Spleen (tissue), 11 donors: Measurements from ENCODE around the gene ARID3B. TPM values are rescaled to one million over a fixed set of nuclear protein-coding genes. Genes with fewer than 3 reads are reported as not detected.

Source experiments
- DNase-seq: peaks from one replicate; pipeline ENCODE4 v3.0.0-alpha.2; 2020
- H3K27ac ChIP-seq, 8 donors: fragments of 200-600 bp; sonication (generic) in 7 of 8; 1 replicate in 4 of 8; 2 replicates in 4 of 8; pipeline versions ENCODE4 v1.5.0 to v1.8.0; 2016 to 2021; ENCODE audit warnings: inconsistent platforms in 4 of 8, mild to moderate bottlenecking in 4 of 8, moderate library complexity in 1 of 8
- H3K27me3 ChIP-seq, 7 donors: fragments of 200-600 bp; sonication (generic) in 6 of 7; replicated peaks in 1 of 7; 1 replicate in 4 of 7; 2 replicates in 3 of 7; pipeline versions ENCODE4 v1.5.0 to v1.8.0; 2016 to 2021; ENCODE audit warnings: inconsistent platforms in 3 of 7, mild to moderate bottlenecking in 1 of 7
- H3K36me3 ChIP-seq, 6 donors: fragments of 200-600 bp; sonication (generic) in 5 of 6; 1 replicate in 4 of 6; 2 replicates in 2 of 6; pipeline versions ENCODE4 v1.5.0 to v1.8.0; 2016 to 2021; ENCODE audit warnings: inconsistent platforms in 2 of 6
- H3K4me1 ChIP-seq, 6 donors: fragments of 200-600 bp; sonication (generic) in 5 of 6; 1 replicate in 3 of 6; 2 replicates in 3 of 6; pipeline versions ENCODE4 v1.5.0 to v1.8.0; 2016 to 2021; ENCODE audit warnings: inconsistent platforms in 3 of 6
- H3K4me3 ChIP-seq, 8 donors: fragments of 200-600 bp; sonication (generic) in 7 of 8; 1 replicate in 4 of 8; 2 replicates in 4 of 8; pipeline versions ENCODE4 v1.5.0 to v1.8.0; 2016 to 2021; ENCODE audit warnings: inconsistent platforms in 4 of 8, mild to moderate bottlenecking in 4 of 8, moderate library complexity in 2 of 8
- H3K9me3 ChIP-seq, 8 donors: fragments of 200-600 bp; sonication (generic) in 7 of 8; 1 replicate in 4 of 8; 2 replicates in 4 of 8; pipeline versions ENCODE4 v1.5.0 to v1.8.0; 2016 to 2021; ENCODE audit warnings: inconsistent platforms in 4 of 8
- POLR2A ChIP-seq, 3 donors: fragments of 450-650 bp; IDR thresholded peaks; one replicate each; pipeline ENCODE4 v1.5.1; 2017; ENCODE audit warnings: antibody characterized with exemption in 3 of 3, mild to moderate bottlenecking in 1 of 3
- POLR2AphosphoS5 ChIP-seq, 3 donors: sonication (generic); formaldehyde crosslinking; IDR thresholded peaks; one replicate each; pipeline ENCODE4 v1.5.1; 2017; ENCODE audit warnings: antibody characterized with exemption in 3 of 3
- WGBS, 5 donors: extraction: QIAGEN DNeasy Blood & Tissue Kit in 3 of 5; methylation state at CpG; one replicate each; pipeline versions ENCODE4 v1.1.5 to v1.1.7; 2013 to 2018; 5-methylcytosine and 5-hydroxymethylcytosine counted together
- intact Hi-C: fragments of 100-400 bp; cut with DNase I; formaldehyde crosslinking; loops from one replicate; pipeline ENCODE4 v1.15.0; 2023; ENCODE audit warnings: low total_unique reads
- polyA plus RNA-seq, 3 donors: library from polyadenylated mRNA; stranded (reverse); fragments of 200-250 nt; gene quantifications; one replicate each; pipeline ENCODE4 v1.2.1, GENCODE V29; 2013
- total RNA-seq, 7 donors: library from RNA; depleted of rRNA in 3 of 7; stranded (reverse); fragments of >200 nt in 3 of 7; fragmentation: NEBNext Ultra II Directional in 4 of 7; extraction: Animal tissue kit (Norgen Biotek cat#: 25700) in 4 of 7; gene quantifications; one replicate each; pipeline versions ENCODE4 v1.1.0 to v1.2.1, GENCODE V29; 2016 to 2021
- TF ChIP-seq, protein P1 (sequence below), 11 experiments: fragments of 200-600 bp in 7 of 11; fragments of 450-650 bp in 4 of 11; sonication (generic) in 4 of 11; IDR thresholded peaks in 8 of 11; conservative IDR thresholded peaks in 3 of 11; 1 replicate in 7 of 11; 2 replicates in 4 of 11; pipeline versions ENCODE4 v1.4.0 to v1.8.0; 2016 to 2021; ENCODE audit warnings: antibody characterized with exemption in 11 of 11, inconsistent platforms in 4 of 11, mild to moderate bottlenecking in 1 of 11
- donor health status: healthy with polysubstance abuse.
- donor health status: DM: no; HTN: no; CAD: no; lungs with moderate emphysema.
- donor health status: DM: no; HTN: no; CAD: no.
- donor health status: Bipolar disorder and iron deficiency.
- donor health status: healthy.
- donor health status: DM: no; HTN: no; CAD: no.
- donor health status: DM: yes; HTN: yes; CAD: no.

The ARID3B gene
- total and polyA plus RNA-seq, 10 donors = 3.5 to 25.2 (median 15.6) TPM

DNA sequence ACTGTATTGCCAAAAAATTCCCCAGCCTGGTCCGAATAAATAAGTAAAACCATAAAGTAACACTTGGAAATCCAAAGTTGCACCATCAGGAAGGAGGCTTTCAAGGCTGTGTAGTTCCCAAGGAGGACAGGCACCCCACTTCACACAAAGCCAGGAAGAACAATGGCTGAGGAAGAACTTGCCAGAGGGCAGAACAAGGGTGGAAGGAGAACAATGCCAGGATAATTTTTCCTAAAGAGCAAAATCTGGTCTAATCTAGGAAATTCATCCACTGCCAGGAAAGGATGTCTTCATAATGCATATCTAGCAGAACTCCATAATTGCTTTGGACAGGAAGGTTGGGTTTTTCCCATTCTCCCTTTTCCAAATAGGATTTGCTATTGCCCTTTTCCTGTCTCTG, 15.7 kb upstream of the ARID3B start:
- DNase-seq = no peak
- TF ChIP-seq POLR2A (IDR thresholded peaks at IDR 0.05) = no peak
- TF ChIP-seq, protein P1, sequence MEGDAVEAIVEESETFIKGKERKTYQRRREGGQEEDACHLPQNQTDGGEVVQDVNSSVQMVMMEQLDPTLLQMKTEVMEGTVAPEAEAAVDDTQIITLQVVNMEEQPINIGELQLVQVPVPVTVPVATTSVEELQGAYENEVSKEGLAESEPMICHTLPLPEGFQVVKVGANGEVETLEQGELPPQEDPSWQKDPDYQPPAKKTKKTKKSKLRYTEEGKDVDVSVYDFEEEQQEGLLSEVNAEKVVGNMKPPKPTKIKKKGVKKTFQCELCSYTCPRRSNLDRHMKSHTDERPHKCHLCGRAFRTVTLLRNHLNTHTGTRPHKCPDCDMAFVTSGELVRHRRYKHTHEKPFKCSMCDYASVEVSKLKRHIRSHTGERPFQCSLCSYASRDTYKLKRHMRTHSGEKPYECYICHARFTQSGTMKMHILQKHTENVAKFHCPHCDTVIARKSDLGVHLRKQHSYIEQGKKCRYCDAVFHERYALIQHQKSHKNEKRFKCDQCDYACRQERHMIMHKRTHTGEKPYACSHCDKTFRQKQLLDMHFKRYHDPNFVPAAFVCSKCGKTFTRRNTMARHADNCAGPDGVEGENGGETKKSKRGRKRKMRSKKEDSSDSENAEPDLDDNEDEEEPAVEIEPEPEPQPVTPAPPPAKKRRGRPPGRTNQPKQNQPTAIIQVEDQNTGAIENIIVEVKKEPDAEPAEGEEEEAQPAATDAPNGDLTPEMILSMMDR (IDR thresholded peaks at IDR 0.05 in 8 of 11, conservative IDR thresholded peaks at IDR 0.05 in 3 of 11) = no peak
- TF ChIP-seq POLR2AphosphoS5 (IDR thresholded peaks at IDR 0.05) = no peak
- intact Hi-C loops = no loop called here
- WGBS, 5 donors = 57 to 73% (median 67%) methylated on average over 1 of the region's 1 CpG
- Histone ChIP-seq H3K4me1 (no peaks in the 10 kb centered on the region), H3K9me3 (no peaks in the 10 kb centered on the region), H3K27ac (no peak overlapping the region), H3K4me3 (no peak overlapping the region), H3K27me3 (no peaks in the 10 kb centered on the region), H3K36me3 (no peaks in the 10 kb centered on the region)

DNA sequence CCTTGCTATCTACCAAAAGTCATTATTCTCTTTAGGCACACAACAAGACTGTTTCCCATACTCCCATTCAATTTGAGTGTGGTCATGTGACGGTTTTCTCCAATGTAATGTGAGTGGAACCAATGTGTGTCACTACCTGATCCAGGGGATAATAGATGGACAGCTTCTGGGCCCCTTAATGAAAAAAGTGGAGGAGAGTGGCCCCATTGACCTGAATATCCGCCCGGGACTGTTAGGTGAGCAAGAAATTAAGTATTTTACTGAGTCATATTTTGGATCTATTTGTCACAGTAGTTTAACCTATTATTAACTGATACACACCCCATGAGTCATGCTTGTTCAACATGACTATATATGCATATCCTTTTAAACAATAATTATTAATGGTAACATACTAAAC, 15.1 kb upstream of the ARID3B start:
- Histone ChIP-seq H3K36me3 (no peaks in the 10 kb centered on the region), H3K4me1 (no peaks in the 10 kb centered on the region), H3K4me3 (no peak overlapping the region), H3K27ac (no peak overlapping the region), H3K9me3 (no peaks in the 10 kb centered on the region), H3K27me3 (no peaks in the 10 kb centered on the region)
- 84 to 91% (median 86%) methylated on average over 3 of the region's 3 CpGs for WGBS, 5 donors
- intact Hi-C loops = no loop called here
- TF ChIP-seq POLR2A (IDR thresholded peaks at IDR 0.05) (no peak), POLR2AphosphoS5 (IDR thresholded peaks at IDR 0.05) (no peak)
- TF ChIP-seq, protein P1 (IDR thresholded peaks at IDR 0.05 in 8 of 11, conservative IDR thresholded peaks at IDR 0.05 in 3 of 11) = no peak
- DNase-seq = no peak

DNA sequence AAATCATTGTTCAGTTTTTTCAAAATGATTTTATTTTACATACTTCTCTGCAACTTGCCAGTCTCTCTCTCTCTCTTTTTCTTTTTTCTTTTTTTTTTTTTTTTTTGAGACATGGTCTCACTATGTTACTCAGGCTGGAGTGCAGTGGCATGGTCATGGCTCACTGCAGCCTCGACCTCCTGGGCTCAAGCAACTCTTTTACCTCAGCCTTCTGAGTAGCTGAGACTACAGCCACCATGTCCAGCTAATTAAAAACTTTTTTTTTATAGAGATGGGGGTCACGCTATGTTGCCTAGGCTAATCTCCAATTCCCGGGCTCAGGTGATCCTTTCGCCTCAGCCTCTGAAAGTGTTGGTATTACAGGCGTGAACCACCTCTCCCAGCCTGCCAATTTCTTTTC, 12.1 kb upstream of the ARID3B start:
- DNase-seq = no peak
- 89 to 94% (median 92%) methylated on average over 5 of the region's 5 CpGs for WGBS, 5 donors
- no peak overlapping the region for H3K4me3 ChIP-seq
- no peaks in the 10 kb centered on the region for H3K36me3 ChIP-seq
- no peaks in the 10 kb centered on the region for H3K9me3 ChIP-seq
- no peak for TF ChIP-seq POLR2A (IDR thresholded peaks at IDR 0.05)
- H3K27me3 ChIP-seq = no peaks in the 10 kb centered on the region
- no peak overlapping the region for H3K27ac ChIP-seq
- H3K4me1 ChIP-seq = no peaks in the 10 kb centered on the region
- intact Hi-C loops = no loop called here

DNA sequence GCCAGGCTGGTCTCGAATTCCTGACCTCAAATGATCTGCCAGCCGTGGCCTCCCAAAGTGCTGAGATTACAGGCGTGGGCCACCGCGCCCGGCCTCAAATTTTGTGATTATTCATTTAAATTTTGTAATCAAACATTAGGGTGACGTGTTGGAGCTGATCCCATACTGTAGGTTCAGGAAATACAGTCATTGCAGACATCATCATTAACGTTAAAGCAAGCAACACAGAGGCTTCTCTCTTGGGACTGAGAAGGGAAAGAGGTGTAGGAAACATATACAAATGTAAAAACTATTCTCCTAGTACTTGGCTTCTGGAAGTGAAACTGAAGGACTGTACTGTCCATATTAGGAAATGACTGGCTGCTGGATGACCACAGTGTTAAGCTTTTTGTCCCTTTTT, 11.1 kb upstream of the ARID3B start:
- TF ChIP-seq, protein P1 (IDR thresholded peaks at IDR 0.05 in 8 of 11, conservative IDR thresholded peaks at IDR 0.05 in 3 of 11) = no peak
- TF ChIP-seq POLR2AphosphoS5 (IDR thresholded peaks at IDR 0.05) (no peak), POLR2A (IDR thresholded peaks at IDR 0.05) (no peak)
- Histone ChIP-seq H3K9me3 (no peaks in the 10 kb centered on the region), H3K36me3 (no peaks in the 10 kb centered on the region), H3K27ac (no peak overlapping the region), H3K4me1 (no peaks in the 10 kb centered on the region), H3K4me3 (no peak overlapping the region), H3K27me3 (no peaks in the 10 kb centered on the region)
- no peak for DNase-seq
- WGBS, 5 donors = 66 to 82% (median 77%) methylated on average over 8 of the region's 8 CpGs
- intact Hi-C loops = no loop called here

DNA sequence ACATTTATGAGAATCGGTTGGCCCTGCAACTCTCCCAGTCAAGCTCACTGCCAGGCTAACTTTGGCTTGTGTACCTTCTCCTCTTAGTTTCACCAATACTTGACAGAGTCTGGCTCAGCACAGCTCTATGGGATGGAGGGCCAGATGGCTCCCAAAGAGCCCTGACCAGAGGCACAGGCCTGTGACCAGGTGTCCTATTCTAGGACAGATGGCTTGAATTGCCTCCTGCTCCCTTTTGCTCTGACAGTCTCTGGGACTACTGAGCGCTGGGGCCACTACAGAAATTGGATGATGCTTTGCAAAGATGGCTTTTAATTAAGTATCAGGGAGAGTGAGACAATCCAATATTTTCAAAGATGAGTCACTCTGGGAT, 10.3 kb upstream of the ARID3B start:
- TF ChIP-seq POLR2A (IDR thresholded peaks at IDR 0.05) (no peak), POLR2AphosphoS5 (IDR thresholded peaks at IDR 0.05) (no peak)
- TF ChIP-seq, protein P1 (IDR thresholded peaks at IDR 0.05 in 8 of 11, conservative IDR thresholded peaks at IDR 0.05 in 3 of 11) = no peak
- H3K27me3 ChIP-seq = no peaks in the 10 kb centered on the region
- H3K4me3 ChIP-seq = no peak overlapping the region
- intact Hi-C loops = no loop called here
- H3K4me1 ChIP-seq = no peaks in the 10 kb centered on the region
- no peak for DNase-seq
- WGBS, 5 donors = 82 to 97% (median 95%) methylated on average over 2 of the region's 2 CpGs
- no peaks in the 10 kb centered on the region for H3K9me3 ChIP-seq
- H3K27ac ChIP-seq = no peak overlapping the region
- H3K36me3 ChIP-seq = no peaks in the 10 kb centered on the region
